HK-2 (cell line): ENCODE measurements around the gene DDHD1.

Source experiments
- DNase-seq: peaks from one replicate; pipeline ENCODE4 v3.0.0-alpha.2; 2018; ENCODE audit not compliant: unreplicated experiment

The DDHD1 gene

DNA sequence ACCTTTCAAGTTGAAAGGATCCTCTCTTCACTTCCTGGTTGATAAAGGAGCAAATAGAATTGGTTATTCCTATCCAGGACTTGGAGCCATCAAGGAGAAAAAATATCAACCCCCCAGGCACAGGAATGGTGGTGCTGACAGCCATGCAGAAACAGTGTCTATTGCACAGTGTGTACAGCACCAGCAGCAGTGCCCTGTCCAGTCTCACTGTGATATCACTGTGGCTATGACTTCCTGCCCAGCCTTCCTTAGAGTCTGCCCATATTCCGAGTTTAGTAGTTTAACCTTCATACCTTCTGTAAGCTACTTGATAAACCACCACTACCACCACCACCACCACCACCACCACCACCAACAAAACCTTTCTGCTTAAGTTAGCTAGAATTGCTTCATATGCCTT, 157.1 kb downstream of the DDHD1 start:
- no peak for DNase-seq

DNA sequence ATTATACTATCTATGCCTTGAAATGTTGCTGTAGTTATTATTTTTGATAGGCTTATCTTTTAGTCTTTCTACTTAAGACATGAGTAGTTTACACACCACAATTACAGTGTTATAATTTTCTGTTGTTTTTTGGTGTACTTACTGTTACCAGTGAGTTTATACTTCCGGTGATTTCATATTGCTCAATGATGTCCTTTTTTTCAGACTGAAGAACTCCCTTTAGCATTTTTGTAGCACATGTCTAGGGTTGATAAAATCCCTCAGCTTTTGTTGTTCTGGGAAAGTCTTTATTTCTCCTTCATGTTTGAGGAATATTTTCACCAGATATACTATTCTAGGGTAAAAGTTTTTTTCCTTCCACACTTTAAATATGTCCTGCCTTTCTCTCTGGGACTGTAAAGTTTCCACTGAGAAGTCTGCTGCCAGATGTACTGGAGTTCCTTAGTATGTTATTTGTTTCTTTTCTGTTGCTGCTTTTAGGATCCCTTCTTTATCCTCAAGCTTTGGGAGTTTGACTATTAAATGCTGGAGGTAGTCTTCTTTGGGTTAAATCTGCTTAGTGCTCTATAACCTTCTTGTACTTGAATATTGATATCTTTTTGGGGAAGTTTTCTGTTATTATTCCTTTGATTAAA, 160.8 kb downstream of the DDHD1 start:
- DNase-seq = no peak

DNA sequence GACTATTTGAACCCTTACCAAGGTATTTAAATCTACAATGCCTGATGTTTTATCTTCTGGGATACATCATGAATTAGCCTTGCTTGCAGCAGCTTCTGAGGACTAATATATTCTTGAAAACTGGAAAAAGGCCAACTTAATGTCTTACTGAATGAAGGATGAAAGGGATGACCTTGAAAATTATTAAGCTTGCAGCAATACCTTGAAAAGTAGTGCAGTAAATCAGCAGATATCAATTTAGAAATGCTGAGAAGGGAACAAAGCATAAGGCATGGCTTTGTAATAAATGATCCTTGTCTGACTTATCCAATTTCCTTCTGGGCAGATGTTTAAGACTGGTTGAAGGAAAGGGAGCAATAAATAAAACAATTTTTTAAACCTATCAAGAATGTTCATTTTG, 165.0 kb downstream of the DDHD1 start:
- no peak for DNase-seq

DNA sequence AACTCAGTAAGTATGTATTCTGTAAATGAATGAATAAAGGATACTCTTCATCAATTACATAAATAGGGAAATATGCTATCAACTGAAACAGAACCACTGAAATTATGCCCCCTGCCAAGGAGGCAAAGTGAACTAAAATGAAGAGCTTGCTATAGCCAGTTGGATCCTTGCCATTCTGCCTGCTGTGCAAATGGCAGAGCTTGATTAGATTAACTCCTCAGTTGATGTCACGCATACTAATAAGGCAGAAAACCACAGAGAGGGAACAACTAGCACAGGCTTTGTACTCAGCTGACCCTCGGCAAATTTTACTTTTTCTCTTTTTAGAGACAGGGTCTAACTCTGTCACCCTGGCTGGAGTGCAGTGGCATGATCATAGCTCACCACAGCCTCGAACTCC, 165.6 kb downstream of the DDHD1 start:
- no peak for DNase-seq

DNA sequence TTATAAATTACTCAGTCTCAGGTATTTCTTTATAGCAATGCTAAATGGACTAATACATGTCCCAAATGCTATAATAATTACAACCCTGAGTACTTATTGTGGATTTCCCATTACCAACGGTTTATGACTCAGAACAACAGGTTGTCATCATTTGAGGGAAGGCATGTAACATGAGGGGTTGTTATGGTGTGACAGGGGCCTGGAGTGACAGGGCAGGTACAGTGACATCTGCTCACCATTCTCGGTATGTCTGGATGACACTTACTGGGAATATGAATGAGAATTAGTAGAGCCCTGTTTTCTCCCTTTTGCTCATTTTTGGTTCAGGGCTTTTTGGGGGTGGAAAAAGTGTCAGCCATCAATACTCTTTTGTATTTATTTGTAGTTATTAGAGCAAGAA, 166.1 kb downstream of the DDHD1 start:
- DNase-seq = no peak
